ENCODE measurements around the gene PLCD3.

Gene PLCD3

DNA sequence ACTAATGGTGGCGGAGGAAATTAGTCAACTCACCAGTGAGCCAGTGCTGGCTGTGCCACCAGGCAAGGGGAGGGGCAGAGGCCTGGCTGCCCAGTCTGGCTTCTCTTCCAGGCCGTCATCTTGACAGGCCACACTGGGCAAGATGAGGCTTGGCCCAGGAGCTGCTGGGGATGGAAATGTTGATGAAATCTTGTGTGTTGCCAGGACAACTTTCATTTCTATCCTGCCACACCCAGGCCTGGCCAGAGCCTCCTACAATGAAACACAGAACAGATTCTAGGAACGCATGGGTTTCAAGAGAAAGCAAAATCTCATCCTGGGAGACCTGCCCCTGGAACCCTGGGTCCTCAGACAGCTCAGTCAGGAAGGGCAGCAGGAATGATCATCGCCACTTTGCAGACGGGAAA is 38.6 kb upstream of the PLCD3 start:
- peak overlapping the region; percentile 65 for H3K4me3 ChIP-seq (ENCODE audit: low read length)
- peak; percentile 94 for DNase-seq (ENCODE audit: low read depth)
- TF ChIP-seq, protein P1, sequence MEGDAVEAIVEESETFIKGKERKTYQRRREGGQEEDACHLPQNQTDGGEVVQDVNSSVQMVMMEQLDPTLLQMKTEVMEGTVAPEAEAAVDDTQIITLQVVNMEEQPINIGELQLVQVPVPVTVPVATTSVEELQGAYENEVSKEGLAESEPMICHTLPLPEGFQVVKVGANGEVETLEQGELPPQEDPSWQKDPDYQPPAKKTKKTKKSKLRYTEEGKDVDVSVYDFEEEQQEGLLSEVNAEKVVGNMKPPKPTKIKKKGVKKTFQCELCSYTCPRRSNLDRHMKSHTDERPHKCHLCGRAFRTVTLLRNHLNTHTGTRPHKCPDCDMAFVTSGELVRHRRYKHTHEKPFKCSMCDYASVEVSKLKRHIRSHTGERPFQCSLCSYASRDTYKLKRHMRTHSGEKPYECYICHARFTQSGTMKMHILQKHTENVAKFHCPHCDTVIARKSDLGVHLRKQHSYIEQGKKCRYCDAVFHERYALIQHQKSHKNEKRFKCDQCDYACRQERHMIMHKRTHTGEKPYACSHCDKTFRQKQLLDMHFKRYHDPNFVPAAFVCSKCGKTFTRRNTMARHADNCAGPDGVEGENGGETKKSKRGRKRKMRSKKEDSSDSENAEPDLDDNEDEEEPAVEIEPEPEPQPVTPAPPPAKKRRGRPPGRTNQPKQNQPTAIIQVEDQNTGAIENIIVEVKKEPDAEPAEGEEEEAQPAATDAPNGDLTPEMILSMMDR (conservative IDR thresholded peaks at IDR 0.05; ENCODE audit: low read length): no peak

DNA sequence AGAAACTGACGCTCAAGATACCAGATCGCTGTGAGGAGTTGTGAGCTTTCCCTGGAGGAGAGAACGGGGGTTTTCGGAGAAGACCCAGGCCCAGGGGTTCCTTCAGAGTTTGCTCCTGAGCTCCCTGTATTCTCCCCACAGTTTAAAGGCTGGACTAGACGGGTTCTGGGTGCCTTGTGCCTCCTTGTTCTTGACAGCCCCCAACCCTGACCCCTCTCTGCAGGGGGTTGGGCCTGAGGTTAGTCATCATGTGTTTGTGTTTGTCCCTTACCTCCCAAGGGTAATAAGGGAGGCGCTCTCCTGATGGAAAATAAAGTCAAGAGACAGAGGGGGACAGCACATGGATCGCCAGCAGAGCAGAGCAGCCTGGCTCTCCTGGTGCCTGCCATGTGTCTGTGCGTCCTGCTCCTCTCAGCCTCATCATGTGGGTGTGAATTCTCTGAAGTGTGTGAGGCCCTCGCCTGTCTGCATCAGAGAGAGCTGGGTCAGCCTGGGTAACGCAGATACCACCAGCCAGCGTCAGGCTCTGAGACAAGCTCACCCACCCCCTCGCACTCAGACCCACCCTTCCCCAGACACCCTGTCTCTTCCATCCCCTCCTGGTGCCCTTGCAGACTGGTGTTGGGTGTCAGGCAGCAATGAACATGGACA is 38.1 kb upstream of the PLCD3 start:
- TF ChIP-seq, protein P1 (conservative IDR thresholded peaks at IDR 0.05; ENCODE audit: low read length): no peak
- DNase-seq (ENCODE audit: low read depth): no peak
- H3K4me3 ChIP-seq (ENCODE audit: low read length): peak overlapping the region; percentile 65

DNA sequence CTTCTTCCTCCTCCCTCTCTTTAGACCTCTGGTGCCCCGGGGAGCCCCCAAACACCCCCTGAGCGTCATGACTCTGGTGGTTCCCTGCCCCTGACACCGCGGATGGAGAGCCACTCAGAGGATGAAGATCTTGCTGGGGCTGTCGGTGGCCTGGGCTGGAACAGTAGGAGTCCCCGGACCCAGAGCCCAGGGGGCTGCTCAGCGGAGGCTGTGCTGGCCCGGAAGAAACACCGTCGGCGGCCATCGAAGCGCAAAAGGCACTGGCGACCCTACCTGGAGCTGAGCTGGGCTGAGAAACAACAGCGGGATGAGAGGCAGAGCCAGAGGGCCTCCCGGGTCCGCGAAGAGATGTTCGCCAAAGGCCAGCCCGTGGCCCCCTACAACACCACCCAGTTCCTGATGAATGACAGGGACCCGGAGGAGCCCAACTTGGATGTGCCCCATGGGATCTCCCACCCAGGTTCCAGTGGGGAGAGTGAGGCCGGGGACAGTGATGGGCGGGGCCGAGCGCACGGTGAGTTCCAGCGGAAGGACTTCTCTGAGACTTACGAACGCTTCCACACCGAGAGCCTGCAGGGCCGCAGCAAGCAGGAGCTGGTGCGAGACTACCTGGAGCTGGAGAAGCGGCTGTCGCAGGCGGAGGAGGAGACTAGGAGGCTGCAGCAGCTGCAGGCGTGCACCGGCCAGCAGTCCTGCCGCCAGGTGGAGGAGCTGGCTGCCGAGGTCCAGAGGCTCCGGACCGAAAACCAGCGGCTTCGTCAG is 36.9 kb upstream of the PLCD3 start:
- TF ChIP-seq, protein P1 (conservative IDR thresholded peaks at IDR 0.05; ENCODE audit: low read length): no peak
- no peak overlapping the region for H3K4me3 ChIP-seq (ENCODE audit: low read length)
- DNase-seq (ENCODE audit: low read depth): no peak

DNA sequence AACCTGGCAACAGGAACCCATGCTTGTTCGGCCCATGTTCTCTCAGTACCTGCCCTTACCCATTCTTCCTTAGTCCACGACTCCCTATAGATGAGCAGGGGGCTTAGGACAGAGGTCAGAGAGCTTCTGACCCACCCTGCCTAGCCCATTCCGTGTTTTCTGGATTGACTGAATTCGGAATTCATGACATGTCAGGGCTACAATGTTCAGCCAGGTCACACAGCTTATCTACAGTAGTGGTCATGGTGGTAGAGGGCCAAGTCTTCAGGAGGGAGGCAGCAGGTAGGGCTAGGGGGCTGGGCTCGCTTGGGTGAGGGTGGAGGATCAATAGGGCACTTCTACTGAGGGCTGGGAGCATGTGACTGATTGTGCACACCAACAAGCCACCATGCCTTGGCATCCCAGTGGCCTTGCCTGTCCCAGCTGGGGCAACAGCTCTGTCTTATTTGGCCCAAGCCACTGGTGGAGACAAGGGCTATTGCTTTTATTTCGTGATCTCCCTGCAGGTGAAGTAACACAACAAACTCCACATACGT is 32.5 kb upstream of the PLCD3 start:
- TF ChIP-seq, protein P1 (conservative IDR thresholded peaks at IDR 0.05; ENCODE audit: low read length): no peak
- no peak overlapping the region for H3K4me3 ChIP-seq (ENCODE audit: low read length)
- no peak for DNase-seq (ENCODE audit: low read depth)

DNA sequence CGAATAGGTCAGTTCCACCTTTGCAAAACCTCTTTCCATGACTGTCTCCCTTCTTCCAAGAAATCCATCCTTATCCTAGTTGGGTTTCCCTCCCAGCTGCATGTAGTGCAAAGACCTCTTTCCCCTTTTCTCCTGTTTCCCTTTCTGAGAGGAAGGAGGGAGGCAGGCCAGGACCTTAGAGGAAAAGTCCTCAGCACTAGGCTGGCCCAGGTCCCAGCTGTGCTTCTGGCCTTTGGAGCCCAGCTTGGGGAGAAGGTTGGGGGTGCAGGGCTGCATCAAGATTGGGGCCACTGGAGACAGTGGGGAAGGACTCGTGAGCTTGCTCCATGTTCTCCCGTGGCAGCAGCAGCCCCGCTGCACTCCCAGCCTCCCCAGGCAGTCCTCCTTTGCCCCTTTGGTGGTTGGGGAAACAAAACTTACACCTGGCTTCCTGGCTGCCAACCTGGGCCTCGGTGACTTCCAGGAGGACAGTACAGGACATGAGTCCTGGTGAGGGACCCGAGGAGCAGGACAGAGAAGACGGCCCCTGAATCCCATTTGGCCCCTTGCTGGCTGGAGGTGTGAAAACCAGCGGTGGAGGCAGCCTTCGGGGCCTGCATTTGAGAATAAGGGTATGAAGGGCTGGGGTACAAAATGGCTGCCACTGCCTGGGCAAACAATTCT is 29.8 kb upstream of the PLCD3 start:
- TF ChIP-seq, protein P1 (conservative IDR thresholded peaks at IDR 0.05; ENCODE audit: low read length): no peak
- peak overlapping the region; percentile 56 for H3K4me3 ChIP-seq (ENCODE audit: low read length)
- no peak for DNase-seq (ENCODE audit: low read depth)

DNA sequence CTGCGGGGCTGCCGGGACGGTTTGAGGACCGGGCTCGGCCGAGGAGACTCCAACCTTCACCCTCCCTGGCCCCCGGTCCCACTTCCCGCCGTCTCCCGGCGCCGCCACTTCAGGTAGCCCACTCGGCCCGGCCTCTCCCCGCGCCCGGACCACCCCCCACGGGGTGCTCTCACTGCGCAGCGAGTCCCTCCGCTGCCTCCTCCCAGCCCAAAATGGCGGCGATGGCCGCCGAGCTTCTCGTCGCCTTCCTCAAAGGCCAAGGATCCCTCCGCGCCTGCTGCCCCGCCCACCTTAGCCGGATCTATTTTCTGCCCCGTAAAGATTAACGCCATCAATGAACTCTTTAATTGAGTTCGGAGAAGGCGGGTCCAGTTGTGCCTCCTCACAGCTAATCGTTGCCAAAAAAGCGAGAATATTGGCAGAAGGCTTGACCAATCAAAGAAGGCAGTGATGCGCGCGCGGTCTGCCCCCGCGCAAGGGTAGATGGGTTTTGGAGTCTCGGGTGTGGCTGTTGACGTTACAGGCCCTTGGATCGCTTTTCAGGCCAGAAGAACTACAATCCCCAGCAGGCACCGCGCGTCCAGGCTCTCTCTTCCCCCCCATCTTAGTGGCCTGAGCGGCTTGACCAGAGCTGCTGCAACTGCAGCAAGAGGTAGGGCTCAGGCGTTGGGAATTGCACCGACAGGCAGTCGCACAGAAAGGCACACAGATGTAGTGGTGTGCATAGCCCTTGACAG is 29.1 kb upstream of the PLCD3 start, which contains the start of gene HEXIM2:
TSS of gene HEXIM2 (plus strand) at position 588 of the 737 bp plus-strand sequence. CDS start 919 bp downstream, outside the sequence.
- TF ChIP-seq, protein P1 (conservative IDR thresholded peaks at IDR 0.05; ENCODE audit: low read length): no peak
- peak within 1 kb of the TSS; percentile 95 for H3K4me3 ChIP-seq (ENCODE audit: low read length)
- peak; percentile 100 for DNase-seq (ENCODE audit: low read depth)
